GM23248 (cell line): ENCODE measurements around the gene TFIP11. TPM values are rescaled to one million over a fixed set of nuclear protein-coding genes. Genes with fewer than 3 reads are reported as not detected.

Experiments used
- DNase-seq: peaks from one replicate; pipeline ENCODE4 v3.0.0-alpha.2; 2015
- H2AFZ ChIP-seq: fragments of 200-600 bp; sonication (generic); 2 replicates; pipeline ENCODE4 v1.6.1; 2016; ENCODE audit warnings: antibody characterized with exemption
- H3F3A ChIP-seq: fragments of 200-600 bp; sonication (generic); 2 replicates; pipeline ENCODE4 v1.6.1; 2016; ENCODE audit warnings: mild to moderate bottlenecking, antibody characterized with exemption, mixed run types; ENCODE audit not compliant: insufficient read depth
- H3K27ac ChIP-seq: fragments of 200-600 bp; sonication (generic); 2 replicates; pipeline ENCODE4 v1.5.1; 2016; ENCODE audit warnings: mild to moderate bottlenecking
- H3K27me3 ChIP-seq: fragments of 200-600 bp; sonication (generic); replicated peaks from 2 replicates; pipeline ENCODE4 v1.6.1; 2016; ENCODE audit warnings: mild to moderate bottlenecking; ENCODE audit not compliant: insufficient read depth
- H3K36me3 ChIP-seq: fragments of 200-600 bp; sonication (generic); 2 replicates; pipeline ENCODE4 v1.6.1; 2016; ENCODE audit warnings: low read depth, mild to moderate bottlenecking
- H3K4me1 ChIP-seq: fragments of 200-600 bp; sonication (generic); 2 replicates; pipeline ENCODE4 v1.6.1; 2016; ENCODE audit warnings: mild to moderate bottlenecking; ENCODE audit not compliant: insufficient read depth
- H3K4me2 ChIP-seq: fragments of 200-600 bp; sonication (generic); one replicate; pipeline ENCODE4 v1.6.1; 2016; ENCODE audit warnings: mild to moderate bottlenecking; ENCODE audit not compliant: unreplicated experiment
- H3K4me3 ChIP-seq: fragments of 200-600 bp; sonication (generic); 2 replicates; pipeline ENCODE4 v1.5.1; 2016; ENCODE audit warnings: mild to moderate bottlenecking
- H3K79me2 ChIP-seq: fragments of 200-600 bp; sonication (generic); 2 replicates; pipeline ENCODE4 v1.6.1; 2016; ENCODE audit warnings: mild to moderate bottlenecking; ENCODE audit not compliant: insufficient read depth
- H3K9ac ChIP-seq: fragments of 200-600 bp; sonication (generic); 2 replicates; pipeline ENCODE4 v1.6.1; 2016; ENCODE audit warnings: mild to moderate bottlenecking
- H3K9me2 ChIP-seq: fragments of 200-600 bp; sonication (generic); 2 replicates; pipeline ENCODE4 v1.6.1; 2016; ENCODE audit warnings: mixed run types, mild to moderate bottlenecking, moderate library complexity; ENCODE audit not compliant: insufficient read depth
- H3K9me3 ChIP-seq: fragments of 200-600 bp; sonication (generic); one replicate; pipeline ENCODE4 v1.6.1; 2017; ENCODE audit warnings: low read depth
- H4K20me1 ChIP-seq: fragments of 200-600 bp; sonication (generic); 2 replicates; pipeline ENCODE4 v1.6.0; 2016; ENCODE audit not compliant: insufficient read depth
- EZH2 ChIP-seq: fragments of 200-600 bp; sonication (generic); IDR thresholded peaks from 2 replicates; pipeline ENCODE4 v1.6.1; 2018; ENCODE audit warnings: antibody characterized with exemption, mild to moderate bottlenecking; ENCODE audit not compliant: insufficient read depth, poor library complexity, severe bottlenecking
- EZH2phosphoT487 ChIP-seq: fragments of 200-600 bp; sonication (generic); IDR thresholded peaks from 2 replicates; pipeline ENCODE4 v1.6.1; 2018; ENCODE audit warnings: antibody characterized with exemption, moderate library complexity, mild to moderate bottlenecking, low read depth; ENCODE audit not compliant: insufficient read depth
- WGBS, 2 experiments: methylation state at CpG; one replicate each; pipeline ENCODE4 v1.1.6; 2015 to 2017; ENCODE audit warnings: low lambda C conversion rate in 2 of 2, low coverage in 1 of 2; ENCODE audit errors: missing lambda C conversion rate in 2 of 2; 5-methylcytosine and 5-hydroxymethylcytosine counted together
- in situ Hi-C: fragments of 300-500 bp; cut with MboI; formaldehyde crosslinking; loops from 2 replicates; pipeline ENCODE4 v1.15.0; 2020
- polyA plus RNA-seq: library from polyadenylated mRNA; unstranded; fragments of >200 nt; fragmentation: Nextera tagmentation; extraction: Ambion mirVana; gene quantifications from 2 replicates; pipeline ENCODE4 v1.2.1, GENCODE V29; 2016
- total RNA-seq: library from RNA; depleted of rRNA; stranded (reverse); fragments of >200 nt; shearing (Covaris generic); gene quantifications from 2 replicates; pipeline ENCODE4 v1.2.3, GENCODE V29; 2014

The TFIP11 gene
- total and polyA plus RNA-seq, 2 experiments from 2014 or later: 23.1 to 41.9 TPM

DNA sequence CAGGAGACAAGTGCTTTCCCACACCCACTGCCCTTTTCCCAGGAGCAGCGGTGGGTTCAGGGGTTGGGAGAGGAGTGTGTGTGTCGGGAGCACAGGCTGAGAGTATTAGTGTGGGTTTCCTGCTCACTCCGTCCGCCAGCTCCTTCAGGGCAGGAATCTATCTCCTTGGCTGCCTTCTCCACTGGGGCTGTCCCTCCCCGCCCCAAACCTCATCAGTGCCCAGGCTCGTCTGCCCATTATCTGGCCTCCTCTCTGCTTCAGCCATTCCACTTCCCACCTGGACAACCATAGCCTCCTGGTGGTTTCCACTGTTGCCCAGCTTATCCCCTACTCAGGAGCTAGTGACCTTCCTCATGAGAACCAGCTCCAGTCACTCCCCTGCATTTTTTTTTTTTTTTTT is 63.3 kb downstream of the TFIP11 start:
- Histone ChIP-seq H2AFZ (no peak overlapping the region), H3K79me2 (no peaks in the 10 kb centered on the region), H3F3A (no peaks in the 10 kb centered on the region), H3K9ac (no peak overlapping the region), H3K27ac (no peak overlapping the region), H3K4me2 (no peak overlapping the region), H3K4me1 (no peaks in the 10 kb centered on the region), H3K36me3 (no peaks in the 10 kb centered on the region), H3K9me2 (no peaks in the 10 kb centered on the region), H3K9me3 (no peaks in the 10 kb centered on the region), H3K4me3 (no peak overlapping the region), H3K27me3 (no peaks in the 10 kb centered on the region), H4K20me1 (no peaks in the 10 kb centered on the region)
- in situ Hi-C loops: no loop called here
- DNase-seq: no peak
- no peak for TF ChIP-seq EZH2phosphoT487
- no peak for TF ChIP-seq EZH2
- 70 to 72% methylated on average over 6 of the region's 6 CpGs for WGBS, 2 experiments

GRCh38 chr22:26448334-26448733 is 63.9 kb downstream of the TFIP11 start:
- Histone ChIP-seq H3K27ac (no peak overlapping the region), H3K4me3 (no peak overlapping the region), H3K4me1 (no peaks in the 10 kb centered on the region), H4K20me1 (no peaks in the 10 kb centered on the region), H3K9me3 (no peaks in the 10 kb centered on the region), H3K9me2 (no peaks in the 10 kb centered on the region), H2AFZ (no peak overlapping the region), H3F3A (no peaks in the 10 kb centered on the region), H3K27me3 (no peaks in the 10 kb centered on the region), H3K79me2 (no peaks in the 10 kb centered on the region), H3K4me2 (no peak overlapping the region), H3K9ac (no peak overlapping the region), H3K36me3 (no peaks in the 10 kb centered on the region)
- TF ChIP-seq EZH2phosphoT487 (no peak), EZH2 (no peak)
- no peak for DNase-seq
- 71 to 72% methylated on average over 5 of the region's 5 CpGs for WGBS, 2 experiments
- in situ Hi-C loops: no loop called here

GRCh38 chr22:26447584-26448329 is 64.5 kb downstream of the TFIP11 start:
- Histone ChIP-seq H3K9me2 (no peaks in the 10 kb centered on the region), H3F3A (no peaks in the 10 kb centered on the region), H3K9me3 (no peaks in the 10 kb centered on the region), H2AFZ (no peak overlapping the region), H3K4me1 (no peaks in the 10 kb centered on the region), H4K20me1 (no peaks in the 10 kb centered on the region), H3K79me2 (no peaks in the 10 kb centered on the region), H3K4me2 (no peak overlapping the region), H3K4me3 (no peak overlapping the region), H3K27me3 (no peaks in the 10 kb centered on the region), H3K36me3 (no peaks in the 10 kb centered on the region), H3K27ac (no peak overlapping the region), H3K9ac (no peak overlapping the region)
- in situ Hi-C loops: no loop called here
- TF ChIP-seq EZH2phosphoT487 (no peak), EZH2 (no peak)
- DNase-seq: no peak
- WGBS, 2 experiments: 75 to 76% methylated on average over 15 of the region's 15 CpGs

DNA sequence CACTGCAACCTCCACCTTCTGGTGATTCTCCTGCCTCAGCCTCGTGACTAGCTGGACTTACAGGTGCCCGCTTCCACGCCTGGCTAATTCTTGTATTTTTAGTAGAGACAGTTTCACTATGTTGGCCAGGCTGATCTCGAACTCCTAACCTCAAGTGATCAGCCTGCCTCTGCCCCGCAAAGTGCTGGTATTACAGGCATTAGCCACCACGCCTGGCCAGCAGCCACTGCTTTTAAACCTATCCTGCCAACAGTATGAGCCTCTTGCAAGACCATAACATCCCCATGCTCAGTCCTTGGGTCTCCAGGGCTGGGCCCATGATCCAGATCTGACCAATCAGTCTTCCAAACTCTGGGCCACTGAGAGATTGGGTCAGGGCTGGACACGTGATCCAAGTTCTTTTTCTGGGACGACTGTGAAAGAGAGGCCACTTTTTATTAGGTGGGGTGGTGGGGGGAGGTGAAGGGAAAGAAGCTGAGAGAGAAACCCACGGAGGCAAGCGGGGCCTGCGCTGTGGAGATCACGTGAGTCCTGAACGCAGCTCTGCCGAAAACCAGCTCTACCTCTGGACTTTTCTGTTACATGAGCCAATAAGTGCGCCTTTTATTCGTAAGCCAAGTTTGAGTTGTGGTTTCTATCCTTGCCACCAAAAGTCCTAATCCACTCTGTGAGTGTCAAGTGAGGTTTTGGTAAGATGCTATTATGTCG is 65.3 kb downstream of the TFIP11 start:
- H3K36me3 ChIP-seq: no peaks in the 10 kb centered on the region
- H3K27ac ChIP-seq: no peak overlapping the region
- H2AFZ ChIP-seq: no peak overlapping the region
- H3K4me1 ChIP-seq: no peaks in the 10 kb centered on the region
- no peak overlapping the region for H3K4me2 ChIP-seq
- no peaks in the 10 kb centered on the region for H3K27me3 ChIP-seq
- H3F3A ChIP-seq: no peaks in the 10 kb centered on the region
- WGBS, 2 experiments: 81 to 84% methylated on average over 16 to 17 of the region's 17 CpGs
- H3K79me2 ChIP-seq: no peaks in the 10 kb centered on the region
- H3K9me2 ChIP-seq: no peaks in the 10 kb centered on the region
- TF ChIP-seq EZH2phosphoT487: no peak
- TF ChIP-seq EZH2: no peak
- no peaks in the 10 kb centered on the region for H4K20me1 ChIP-seq
- no peaks in the 10 kb centered on the region for H3K9me3 ChIP-seq
- no peak overlapping the region for H3K4me3 ChIP-seq
- H3K9ac ChIP-seq: no peak overlapping the region
- in situ Hi-C loops: no loop called here
- no peak for DNase-seq
